Activated B cell treated with CpG ODN at 0.5 μM for 24 hours (primary cell): ENCODE results near the gene ITGA1. TPM values are rescaled to one million over a fixed set of nuclear protein-coding genes. Genes with fewer than 3 reads are reported as not detected.

ENCODE experiments used
- ATAC-seq: fragments of 200-7000 bp; cut with Tn5 transposase; one replicate; pipeline ENCODE4 v1.10.0; 2021; ENCODE audit warnings: low read depth, mild to moderate bottlenecking, moderate library complexity
- CTCF ChIA-PET: fragments of 350-600 bp; sonication (Branson Sonifier 250); formaldehyde crosslinking; loops from one replicate; lab custom pipeline; 2021; ENCODE audit warnings: antibody characterized with exemption; lab: Charles Lee
- POLR2A ChIA-PET: fragments of 350-600 bp; sonication (Branson Sonifier 250); formaldehyde crosslinking; loops from one replicate; lab custom pipeline; 2021; ENCODE audit warnings: antibody characterized with exemption; lab: Charles Lee
- DNase-seq: peaks from one replicate; pipeline ENCODE4 v3.0.0; 2022
- H3K27ac Mint-ChIP-seq: one replicate; pipeline ENCODE4 v1.8.0; 2020; ENCODE audit warnings: mixed read lengths
- H3K27me3 Mint-ChIP-seq: one replicate; pipeline ENCODE4 v1.8.0; 2021; ENCODE audit warnings: mixed read lengths
- H3K36me3 Mint-ChIP-seq: one replicate; pipeline ENCODE4 v1.8.0; 2021; ENCODE audit warnings: low read depth, mixed read lengths
- H3K4me1 Mint-ChIP-seq: one replicate; pipeline ENCODE4 v1.8.0; 2021; ENCODE audit warnings: mixed read lengths
- H3K4me3 Mint-ChIP-seq: one replicate; pipeline ENCODE4 v1.8.0; 2020; ENCODE audit warnings: mild to moderate bottlenecking, mixed read lengths
- H3K9me3 Mint-ChIP-seq: one replicate; pipeline ENCODE4 v1.8.0; 2020; ENCODE audit warnings: mixed read lengths
- intact Hi-C: fragments of 100-400 bp; cut with micrococcal nuclease; formaldehyde crosslinking; loops from one replicate; pipeline ENCODE4 v1.15.1; 2024
- total RNA-seq: library from RNA; stranded (reverse); gene quantifications from 2 replicates; pipeline ENCODE4 v1.2.3, GENCODE V29; 2022
- TF ChIP-seq, protein P1 (sequence below): fragments of 200-600 bp; IDR thresholded peaks from one replicate; pipeline ENCODE4 v1.8.0; 2022; ENCODE audit warnings: antibody characterized with exemption, mild to moderate bottlenecking

The ITGA1 gene
- total RNA-seq, 1 donor from 2014 or later: 34.0 TPM

DNA sequence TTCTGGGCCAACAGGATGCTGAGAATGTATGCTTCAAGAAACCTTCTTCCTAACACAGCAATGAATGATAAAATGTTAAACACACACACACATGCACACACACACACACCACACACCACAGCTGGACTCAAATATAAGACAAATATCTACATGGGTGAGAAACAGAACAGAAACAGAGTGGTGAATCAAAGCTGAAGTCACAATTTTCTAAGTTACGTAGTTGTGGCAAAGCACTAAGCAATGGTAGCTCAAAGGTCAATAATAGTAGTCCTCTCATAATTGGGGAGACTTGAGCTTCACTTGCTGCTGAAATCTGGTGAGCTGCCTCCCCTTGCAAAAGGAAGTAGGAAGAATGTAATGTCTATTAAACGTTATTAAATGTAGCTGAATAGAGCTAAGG lies 33.7 kb upstream of the ITGA1 start:
- Mint-ChIP-seq H3K4me3 (no peak overlapping the region), H3K27ac (no peak overlapping the region), H3K4me1 (peaks cover under 1% of the 10 kb centered on the region), H3K9me3 (no peaks in the 10 kb centered on the region), H3K36me3 (no peaks in the 10 kb centered on the region), H3K27me3 (peaks cover 2% of the 10 kb centered on the region)
- DNase-seq (no peak), ATAC-seq (no peak)
- ChIA-PET POLR2A (interaction anchor here (0.7 kb wide), 1 partner anchor 14 kb away, joined by 3 read pairs; no protein-coding TSS in a partner anchor), CTCF (no interaction called here)
- TF ChIP-seq, protein P1, sequence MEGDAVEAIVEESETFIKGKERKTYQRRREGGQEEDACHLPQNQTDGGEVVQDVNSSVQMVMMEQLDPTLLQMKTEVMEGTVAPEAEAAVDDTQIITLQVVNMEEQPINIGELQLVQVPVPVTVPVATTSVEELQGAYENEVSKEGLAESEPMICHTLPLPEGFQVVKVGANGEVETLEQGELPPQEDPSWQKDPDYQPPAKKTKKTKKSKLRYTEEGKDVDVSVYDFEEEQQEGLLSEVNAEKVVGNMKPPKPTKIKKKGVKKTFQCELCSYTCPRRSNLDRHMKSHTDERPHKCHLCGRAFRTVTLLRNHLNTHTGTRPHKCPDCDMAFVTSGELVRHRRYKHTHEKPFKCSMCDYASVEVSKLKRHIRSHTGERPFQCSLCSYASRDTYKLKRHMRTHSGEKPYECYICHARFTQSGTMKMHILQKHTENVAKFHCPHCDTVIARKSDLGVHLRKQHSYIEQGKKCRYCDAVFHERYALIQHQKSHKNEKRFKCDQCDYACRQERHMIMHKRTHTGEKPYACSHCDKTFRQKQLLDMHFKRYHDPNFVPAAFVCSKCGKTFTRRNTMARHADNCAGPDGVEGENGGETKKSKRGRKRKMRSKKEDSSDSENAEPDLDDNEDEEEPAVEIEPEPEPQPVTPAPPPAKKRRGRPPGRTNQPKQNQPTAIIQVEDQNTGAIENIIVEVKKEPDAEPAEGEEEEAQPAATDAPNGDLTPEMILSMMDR: no peak
- intact Hi-C loops: no loop called here

DNA sequence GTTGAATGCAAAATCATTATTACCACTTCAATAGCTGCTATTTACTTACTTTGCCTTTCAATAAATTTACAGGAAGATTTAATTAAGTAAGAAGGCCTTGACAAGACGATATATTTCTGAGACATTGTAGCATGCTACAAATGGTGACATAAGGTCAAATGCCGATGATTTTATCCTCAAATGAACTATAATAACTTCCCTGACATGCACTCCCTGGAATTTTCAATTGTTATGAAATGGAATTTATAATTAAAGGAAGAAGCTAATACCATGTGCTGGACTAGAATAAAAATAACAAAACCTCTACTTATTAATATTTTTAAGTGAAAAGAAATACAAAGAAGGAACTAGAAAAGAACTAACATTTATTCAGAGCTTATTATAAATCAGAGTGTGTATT lies 30.2 kb upstream of the ITGA1 start:
- no peak overlapping the region for H3K27ac Mint-ChIP-seq
- TF ChIP-seq, protein P1: no peak
- H3K4me3 Mint-ChIP-seq: no peak overlapping the region
- peaks cover 10% of the 10 kb centered on the region for H3K4me1 Mint-ChIP-seq
- no peaks in the 10 kb centered on the region for H3K36me3 Mint-ChIP-seq
- ChIA-PET CTCF (no interaction called here), POLR2A (no interaction called here)
- ATAC-seq (no peak), DNase-seq (no peak)
- intact Hi-C loops: no loop called here
- no peaks in the 10 kb centered on the region for H3K27me3 Mint-ChIP-seq
- no peaks in the 10 kb centered on the region for H3K9me3 Mint-ChIP-seq

DNA sequence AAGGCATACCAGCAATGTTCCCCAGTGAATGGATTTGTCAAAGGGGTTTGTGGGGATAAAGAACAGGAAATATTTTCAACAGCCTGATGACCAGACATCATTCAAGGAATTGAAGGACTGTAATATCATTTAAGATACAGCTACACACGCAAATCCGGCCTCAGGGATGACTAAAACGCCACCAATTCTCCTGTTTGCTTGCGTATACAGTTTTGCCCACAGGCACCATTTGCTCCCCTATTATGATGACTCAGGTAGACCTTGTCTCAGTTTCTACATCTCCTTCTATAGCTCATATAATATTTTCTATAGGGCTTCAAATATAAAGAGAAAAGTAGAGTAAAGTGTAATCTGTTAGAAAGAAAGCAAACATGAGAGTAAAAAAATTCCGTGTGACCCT lies 29.7 kb upstream of the ITGA1 start:
- Mint-ChIP-seq H3K27me3 (no peaks in the 10 kb centered on the region), H3K4me3 (no peak overlapping the region), H3K9me3 (no peaks in the 10 kb centered on the region), H3K4me1 (peaks cover 10% of the 10 kb centered on the region), H3K36me3 (no peaks in the 10 kb centered on the region), H3K27ac (no peak overlapping the region)
- POLR2A ChIA-PET: no interaction called here
- DNase-seq (no peak), ATAC-seq (no peak)
- intact Hi-C loops: no loop called here
- CTCF ChIA-PET: no interaction called here
- TF ChIP-seq, protein P1: no peak

DNA sequence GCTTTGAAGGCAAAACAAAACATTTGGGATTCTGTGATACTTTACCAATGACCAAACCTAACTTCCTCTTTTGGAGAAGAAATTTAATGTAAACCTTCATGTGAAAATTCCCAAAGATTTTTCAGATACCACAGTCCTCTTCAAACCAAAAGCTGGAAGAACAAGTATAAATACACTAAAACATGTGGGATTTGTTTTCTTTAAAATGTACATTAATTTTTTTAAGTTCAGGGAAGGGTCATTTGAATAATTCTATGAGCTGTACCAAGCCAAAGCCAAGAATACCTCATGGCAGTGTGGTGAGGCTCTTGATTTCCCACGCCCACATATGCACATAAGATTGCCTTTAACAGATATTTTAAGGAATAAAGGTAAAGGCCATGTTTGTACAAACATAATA lies 28.4 kb upstream of the ITGA1 start:
- TF ChIP-seq, protein P1: no peak
- H3K4me1 Mint-ChIP-seq: peaks cover 14% of the 10 kb centered on the region
- intact Hi-C loops: no loop called here
- H3K27me3 Mint-ChIP-seq: no peaks in the 10 kb centered on the region
- DNase-seq (no peak), ATAC-seq (no peak)
- ChIA-PET CTCF (no interaction called here), POLR2A (no interaction called here)
- H3K9me3 Mint-ChIP-seq: no peaks in the 10 kb centered on the region
- H3K4me3 Mint-ChIP-seq: no peak overlapping the region
- no peaks in the 10 kb centered on the region for H3K36me3 Mint-ChIP-seq
- H3K27ac Mint-ChIP-seq: no peak overlapping the region

DNA sequence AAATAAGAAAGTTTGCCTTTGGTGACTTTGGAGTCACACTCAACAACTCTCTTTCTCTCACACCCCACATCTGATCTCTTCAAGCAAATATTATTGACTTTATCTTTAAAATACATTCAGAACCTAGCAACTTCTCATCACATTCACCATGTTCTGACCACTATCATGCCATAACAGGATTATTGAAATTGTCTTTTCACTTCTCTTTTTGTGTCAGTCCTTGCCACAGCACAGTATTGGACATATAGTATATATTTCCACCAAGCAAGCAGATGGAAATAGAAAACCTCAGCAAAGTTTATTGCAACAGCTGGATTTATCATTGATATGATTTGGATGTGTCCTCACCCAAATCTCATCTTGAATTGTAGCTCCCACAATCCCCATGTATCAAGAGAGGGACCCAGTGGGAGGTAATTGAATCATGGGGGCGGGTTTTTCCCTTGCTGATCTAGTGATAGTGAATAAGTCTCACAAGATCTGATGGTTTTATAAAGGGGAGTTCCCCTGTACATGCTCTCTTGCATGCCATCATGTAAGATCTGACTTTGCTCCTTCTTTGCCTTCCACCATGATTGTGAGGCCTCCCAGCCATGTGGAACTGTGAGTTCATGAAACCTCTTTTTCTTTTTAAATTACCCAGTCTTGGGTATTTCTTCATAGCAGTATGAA lies 26.9 kb upstream of the ITGA1 start:
- intact Hi-C loops: no loop called here
- H3K27me3 Mint-ChIP-seq: no peaks in the 10 kb centered on the region
- TF ChIP-seq, protein P1: no peak
- no peaks in the 10 kb centered on the region for H3K36me3 Mint-ChIP-seq
- ChIA-PET POLR2A (no interaction called here), CTCF (no interaction called here)
- ATAC-seq: peak; percentile 86
- H3K4me1 Mint-ChIP-seq: peaks cover 16% of the 10 kb centered on the region
- DNase-seq: no peak
- H3K9me3 Mint-ChIP-seq: no peaks in the 10 kb centered on the region
- H3K27ac Mint-ChIP-seq: peak overlapping the region; percentile 25
- no peak overlapping the region for H3K4me3 Mint-ChIP-seq
